KMS-11 (cell line): ENCODE data around the gene ADCY1.

ENCODE experiments used
- H2AFZ ChIP-seq: fragments of 200-600 bp; sonication (generic); 2 replicates; pipeline ENCODE4 v1.6.1; 2016; ENCODE audit warnings: antibody characterized with exemption, mixed run types, low read depth
- H3K27ac ChIP-seq: fragments of 200-600 bp; sonication (generic); 2 replicates; pipeline ENCODE4 v1.6.1; 2016; ENCODE audit warnings: mild to moderate bottlenecking, mixed run types
- H3K27me3 ChIP-seq: fragments of 200-600 bp; sonication (generic); 2 replicates; pipeline ENCODE4 v1.6.1; 2017; ENCODE audit warnings: mild to moderate bottlenecking, low read depth, mixed run types, moderate library complexity; ENCODE audit not compliant: insufficient read depth
- H3K36me3 ChIP-seq: fragments of 200-600 bp; sonication (generic); 2 replicates; pipeline ENCODE4 v1.6.1; 2017; ENCODE audit warnings: mild to moderate bottlenecking, mixed run types; ENCODE audit not compliant: insufficient read depth
- H3K4me1 ChIP-seq: fragments of 200-600 bp; sonication (generic); 2 replicates; pipeline ENCODE4 v1.6.1; 2016; ENCODE audit warnings: mild to moderate bottlenecking, low read depth, mixed run types; ENCODE audit not compliant: poor library complexity, severe bottlenecking
- H3K4me2 ChIP-seq: fragments of 200-600 bp; sonication (generic); 2 replicates; pipeline ENCODE4 v1.7.0; 2016; ENCODE audit warnings: mild to moderate bottlenecking, mixed run types
- H3K4me3 ChIP-seq: fragments of 200-600 bp; sonication (generic); IDR thresholded peaks from 2 replicates; pipeline ENCODE4 v1.6.1; 2017; ENCODE audit warnings: low read depth, low read length, mixed read lengths; ENCODE audit not compliant: insufficient read depth
- H3K79me2 ChIP-seq: fragments of 200-600 bp; sonication (generic); 2 replicates; pipeline ENCODE4 v1.6.1; 2016; ENCODE audit warnings: low read depth, mixed run types; ENCODE audit not compliant: insufficient read depth
- H3K9ac ChIP-seq: fragments of 200-600 bp; sonication (generic); 2 replicates; pipeline ENCODE4 v1.6.1; 2016; ENCODE audit warnings: mild to moderate bottlenecking, mixed run types
- H4K20me1 ChIP-seq: fragments of 200-600 bp; sonication (generic); 2 replicates; pipeline ENCODE4 v1.6.1; 2016; ENCODE audit warnings: mild to moderate bottlenecking, mixed run types; ENCODE audit not compliant: insufficient read depth
- CTCF ChIP-seq: fragments of 200-600 bp; sonication (generic); conservative IDR thresholded peaks from 2 replicates; pipeline ENCODE4 v1.6.1; 2017; ENCODE audit warnings: low read depth, mild to moderate bottlenecking, antibody characterized with exemption, low read length, moderate library complexity, mixed read lengths

ADCY1 gene

GRCh38 chr7:45687721-45688120 is 113.6 kb downstream of the ADCY1 start:
- Histone ChIP-seq H3K4me1 (no peaks in the 10 kb centered on the region), H4K20me1 (no peaks in the 10 kb centered on the region), H2AFZ (no peak overlapping the region), H3K4me2 (no peak overlapping the region), H3K27me3 (no peaks in the 10 kb centered on the region), H3K27ac (no peak overlapping the region), H3K36me3 (no peaks in the 10 kb centered on the region), H3K4me3 (no peak overlapping the region), H3K79me2 (no peaks in the 10 kb centered on the region), H3K9ac (no peak overlapping the region)
- no peak for TF ChIP-seq CTCF

- no peak for TF ChIP-seq CTCF
- H3K4me3 ChIP-seq: no peak overlapping the region
- H4K20me1 ChIP-seq: no peaks in the 10 kb centered on the region
- no peak overlapping the region for H3K9ac ChIP-seq
- H3K36me3 ChIP-seq: no peaks in the 10 kb centered on the region
- no peak overlapping the region for H2AFZ ChIP-seq
- H3K27ac ChIP-seq: no peak overlapping the region
- no peaks in the 10 kb centered on the region for H3K4me1 ChIP-seq
- H3K27me3 ChIP-seq: no peaks in the 10 kb centered on the region
- no peaks in the 10 kb centered on the region for H3K79me2 ChIP-seq
- no peak overlapping the region for H3K4me2 ChIP-seq
Observed at GRCh38 chr7:45688382-45688781, 114.2 kb downstream of the ADCY1 start.

GRCh38 chr7:45689011-45689796 is 115.0 kb downstream of the ADCY1 start:
- Histone ChIP-seq H3K27ac (no peak overlapping the region), H3K4me1 (no peaks in the 10 kb centered on the region), H3K4me3 (no peak overlapping the region), H3K9ac (no peak overlapping the region), H3K79me2 (no peaks in the 10 kb centered on the region), H3K36me3 (no peaks in the 10 kb centered on the region), H3K27me3 (no peaks in the 10 kb centered on the region), H3K4me2 (no peak overlapping the region), H4K20me1 (no peaks in the 10 kb centered on the region), H2AFZ (no peak overlapping the region)
- TF ChIP-seq CTCF: no peak

GRCh38 chr7:45689797-45690761 is 115.9 kb downstream of the ADCY1 start:
- no peak overlapping the region for H2AFZ ChIP-seq
- H3K36me3 ChIP-seq: no peaks in the 10 kb centered on the region
- H3K4me3 ChIP-seq: no peak overlapping the region
- H3K79me2 ChIP-seq: no peaks in the 10 kb centered on the region
- no peak overlapping the region for H3K4me2 ChIP-seq
- no peaks in the 10 kb centered on the region for H3K27me3 ChIP-seq
- no peaks in the 10 kb centered on the region for H3K4me1 ChIP-seq
- no peak for TF ChIP-seq CTCF
- H3K27ac ChIP-seq: no peak overlapping the region
- no peak overlapping the region for H3K9ac ChIP-seq
- no peaks in the 10 kb centered on the region for H4K20me1 ChIP-seq
